ENCODE results near the gene HRH2.

Gene HRH2

DNA sequence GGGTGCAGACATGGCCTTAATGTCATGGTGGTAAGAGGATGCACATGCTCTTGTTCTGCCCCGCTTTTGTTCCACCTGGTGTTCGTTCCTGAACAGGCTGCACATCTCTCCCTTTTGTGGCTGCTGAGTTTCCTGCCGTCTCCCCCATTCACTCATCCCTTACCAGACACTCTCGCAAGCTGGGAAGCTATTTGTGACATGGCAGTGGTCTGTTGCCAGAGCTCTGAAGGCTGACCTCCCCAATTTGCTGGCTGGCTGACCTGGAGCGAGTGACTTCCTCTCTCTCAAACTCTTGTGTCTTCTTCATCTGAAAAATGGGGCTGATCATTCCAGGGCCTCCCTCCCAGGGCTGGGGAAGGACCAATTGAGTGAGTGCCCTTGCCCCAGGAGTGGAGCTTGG, 35.9 kb downstream of the HRH2 start:
- Histone ChIP-seq H4K20me1 (ENCODE audit: control insufficient read depth, insufficient read depth, low read depth, low read length) (no peaks in the 10 kb centered on the region), H3K27me3 (ENCODE audit: control insufficient read depth, low read length) (no peaks in the 10 kb centered on the region), H3K9me2 (replicated peaks; ENCODE audit: control insufficient read depth, low read length) (no peaks in the 10 kb centered on the region), H3K4me3 (ENCODE audit: low read length) (peak overlapping the region; percentile 74), H3K4me2 (ENCODE audit: low read length) (peak overlapping the region; percentile 80), H3F3A (ENCODE audit: control insufficient read depth, insufficient read depth) (no peaks in the 10 kb centered on the region; the same call in 1 of the 2 replicates), H3K4me1 (ENCODE audit: control insufficient read depth, low read length) (peaks cover 86% of the 10 kb centered on the region), H3K79me2 (ENCODE audit: control insufficient read depth, low read length) (peaks cover 49% of the 10 kb centered on the region), H3K27ac (ENCODE audit: low read depth, low read length) (peak overlapping the region; percentile 86), H3K9me3 (ENCODE audit: control insufficient read depth, insufficient read depth, low read length) (no peaks in the 10 kb centered on the region), H3K36me3 (ENCODE audit: control insufficient read depth, low read length) (no peaks in the 10 kb centered on the region)
- TF ChIP-seq, protein P1, sequence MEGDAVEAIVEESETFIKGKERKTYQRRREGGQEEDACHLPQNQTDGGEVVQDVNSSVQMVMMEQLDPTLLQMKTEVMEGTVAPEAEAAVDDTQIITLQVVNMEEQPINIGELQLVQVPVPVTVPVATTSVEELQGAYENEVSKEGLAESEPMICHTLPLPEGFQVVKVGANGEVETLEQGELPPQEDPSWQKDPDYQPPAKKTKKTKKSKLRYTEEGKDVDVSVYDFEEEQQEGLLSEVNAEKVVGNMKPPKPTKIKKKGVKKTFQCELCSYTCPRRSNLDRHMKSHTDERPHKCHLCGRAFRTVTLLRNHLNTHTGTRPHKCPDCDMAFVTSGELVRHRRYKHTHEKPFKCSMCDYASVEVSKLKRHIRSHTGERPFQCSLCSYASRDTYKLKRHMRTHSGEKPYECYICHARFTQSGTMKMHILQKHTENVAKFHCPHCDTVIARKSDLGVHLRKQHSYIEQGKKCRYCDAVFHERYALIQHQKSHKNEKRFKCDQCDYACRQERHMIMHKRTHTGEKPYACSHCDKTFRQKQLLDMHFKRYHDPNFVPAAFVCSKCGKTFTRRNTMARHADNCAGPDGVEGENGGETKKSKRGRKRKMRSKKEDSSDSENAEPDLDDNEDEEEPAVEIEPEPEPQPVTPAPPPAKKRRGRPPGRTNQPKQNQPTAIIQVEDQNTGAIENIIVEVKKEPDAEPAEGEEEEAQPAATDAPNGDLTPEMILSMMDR (IDR thresholded peaks at IDR 0.05; ENCODE audit: low read depth, low read length, poor library complexity, severe bottlenecking) = no peak
- TF ChIP-seq EZH2phosphoT487 (IDR thresholded peaks at IDR 0.05; ENCODE audit: borderline replicate concordance, low read length) = no peak

DNA sequence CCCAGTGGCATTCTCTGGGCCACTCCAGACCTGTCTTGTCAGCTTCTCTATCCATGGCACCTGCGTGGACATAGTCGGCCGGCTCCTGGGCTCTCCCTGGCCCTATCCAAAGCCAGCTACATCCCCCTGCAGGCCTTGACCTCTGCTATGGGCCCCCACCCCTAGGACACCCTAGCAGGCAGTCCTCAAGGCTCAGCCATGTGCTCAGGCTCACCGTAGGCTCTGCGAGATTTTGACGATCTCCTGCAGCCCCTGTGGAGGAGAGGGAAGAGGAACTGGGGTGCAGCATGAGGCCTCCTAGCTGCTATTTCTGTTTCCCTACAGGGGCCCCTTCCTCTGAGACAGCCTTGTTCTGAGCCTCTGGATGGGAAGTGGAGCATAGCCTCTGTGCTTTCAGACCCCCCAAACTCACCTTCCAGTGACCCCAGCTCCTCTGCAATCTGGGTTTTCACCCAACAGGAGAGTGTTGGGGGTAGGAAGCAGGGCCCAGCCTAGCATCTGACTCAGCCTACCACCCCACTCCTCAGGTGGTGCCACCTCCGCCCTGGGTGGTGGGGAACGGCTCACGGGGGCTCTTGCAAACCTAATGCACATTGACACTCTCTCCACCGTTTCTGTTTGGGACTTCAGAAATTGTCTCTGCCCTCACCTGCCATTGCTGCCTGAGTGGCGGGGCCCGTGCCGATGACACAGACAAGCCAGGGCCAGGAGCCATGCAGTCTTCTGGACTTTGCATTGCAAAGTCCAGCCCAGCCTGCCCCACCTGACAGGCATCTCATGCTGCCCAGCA, 36.7 kb downstream of the HRH2 start:
- peaks cover 49% of the 10 kb centered on the region for H3K79me2 ChIP-seq (ENCODE audit: control insufficient read depth, low read length)
- no peaks in the 10 kb centered on the region for H3K36me3 ChIP-seq (ENCODE audit: control insufficient read depth, low read length)
- no peaks in the 10 kb centered on the region for H3K9me2 ChIP-seq (replicated peaks; ENCODE audit: control insufficient read depth, low read length)
- TF ChIP-seq EZH2phosphoT487 (IDR thresholded peaks at IDR 0.05; ENCODE audit: borderline replicate concordance, low read length) = no peak
- TF ChIP-seq, protein P1 (IDR thresholded peaks at IDR 0.05; ENCODE audit: low read depth, low read length, poor library complexity, severe bottlenecking) = no peak
- no peaks in the 10 kb centered on the region for H4K20me1 ChIP-seq (ENCODE audit: control insufficient read depth, insufficient read depth, low read depth, low read length)
- peak overlapping the region; percentile 80 for H3K4me2 ChIP-seq (ENCODE audit: low read length)
- H3K4me3 ChIP-seq (ENCODE audit: low read length) = peak overlapping the region; percentile 74
- H3K27ac ChIP-seq (ENCODE audit: low read depth, low read length) = peak overlapping the region; percentile 86
- H3K27me3 ChIP-seq (ENCODE audit: control insufficient read depth, low read length) = no peaks in the 10 kb centered on the region
- no peaks in the 10 kb centered on the region; the same call in 1 of the 2 replicates for H3F3A ChIP-seq (ENCODE audit: control insufficient read depth, insufficient read depth)
- peaks cover 78% of the 10 kb centered on the region for H3K4me1 ChIP-seq (ENCODE audit: control insufficient read depth, low read length)
- no peaks in the 10 kb centered on the region for H3K9me3 ChIP-seq (ENCODE audit: control insufficient read depth, insufficient read depth, low read length)

DNA sequence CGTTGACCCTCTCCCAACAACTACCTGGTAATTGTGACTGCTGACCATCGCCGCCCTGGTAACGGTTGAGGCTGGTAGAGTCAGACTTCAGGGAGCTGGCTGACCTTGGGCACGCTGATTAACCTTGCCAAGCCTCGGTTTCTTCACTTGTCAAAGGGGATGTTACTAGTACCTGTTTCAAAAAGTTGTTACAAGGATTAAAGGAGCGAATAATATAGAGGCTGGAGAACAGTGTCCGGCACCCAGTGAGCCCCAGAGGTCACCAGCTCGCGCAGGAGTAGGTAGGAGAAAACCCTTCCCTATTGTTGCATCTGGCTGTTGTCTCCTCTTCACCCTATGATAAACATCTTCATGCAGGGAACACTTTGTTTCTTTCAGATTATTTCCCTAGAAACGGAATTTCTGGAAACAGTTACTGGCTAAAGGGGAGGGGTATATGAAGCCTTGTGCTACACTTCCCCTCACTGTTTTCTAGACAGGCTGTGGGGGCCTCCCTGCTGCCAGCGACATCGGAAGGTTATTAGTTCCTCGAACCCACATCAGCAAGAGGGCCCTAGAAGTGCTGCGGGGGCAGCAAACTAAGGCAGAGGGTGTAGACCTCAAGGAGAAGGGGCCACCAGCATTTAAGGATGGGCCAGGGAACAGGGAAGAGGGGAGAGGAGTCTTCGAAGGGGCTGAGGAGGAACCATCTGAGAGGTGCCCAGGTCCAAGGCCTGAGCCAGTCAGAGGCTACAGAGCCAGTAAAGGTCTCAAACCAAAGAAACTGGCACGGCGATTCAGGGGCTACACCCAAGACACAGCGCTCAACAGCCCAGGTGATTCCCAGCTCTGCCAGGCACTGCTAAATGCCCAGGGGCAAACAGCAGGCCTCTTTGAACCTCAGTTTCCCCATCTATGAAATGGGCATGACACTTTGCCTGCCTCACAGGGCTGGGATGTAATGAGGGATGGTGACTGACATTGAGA, 37.6 kb downstream of the HRH2 start:
- Histone ChIP-seq H3K27ac (ENCODE audit: low read depth, low read length) (peak overlapping the region; percentile 86), H3K36me3 (ENCODE audit: control insufficient read depth, low read length) (no peaks in the 10 kb centered on the region), H3K4me3 (ENCODE audit: low read length) (peak overlapping the region; percentile 74), H3K79me2 (ENCODE audit: control insufficient read depth, low read length) (peaks cover 49% of the 10 kb centered on the region), H3K4me2 (ENCODE audit: low read length) (peak overlapping the region; percentile 80), H3F3A (ENCODE audit: control insufficient read depth, insufficient read depth) (no peaks in the 10 kb centered on the region; the same call in 1 of the 2 replicates), H3K27me3 (ENCODE audit: control insufficient read depth, low read length) (no peaks in the 10 kb centered on the region), H4K20me1 (ENCODE audit: control insufficient read depth, insufficient read depth, low read depth, low read length) (no peaks in the 10 kb centered on the region), H3K4me1 (ENCODE audit: control insufficient read depth, low read length) (peaks cover 69% of the 10 kb centered on the region), H3K9me3 (ENCODE audit: control insufficient read depth, insufficient read depth, low read length) (no peaks in the 10 kb centered on the region), H3K9me2 (replicated peaks; ENCODE audit: control insufficient read depth, low read length) (no peaks in the 10 kb centered on the region)
- TF ChIP-seq EZH2phosphoT487 (IDR thresholded peaks at IDR 0.05; ENCODE audit: borderline replicate concordance, low read length) = no peak
- TF ChIP-seq, protein P1 (IDR thresholded peaks at IDR 0.05; ENCODE audit: low read depth, low read length, poor library complexity, severe bottlenecking) = no peak
